Gastrocnemius medialis (tissue), 4 donors: ENCODE results near the gene AGTRAP. TPM values are rescaled to one million over a fixed set of nuclear protein-coding genes. Genes with fewer than 3 reads are reported as not detected.

Experiments used
- ATAC-seq, 2 donors: fragments of 150-250 bp; one replicate each; pipeline ENCODE4 v1.9.1; 2016
- DNase-seq, 2 donors: peaks; one replicate each; pipeline ENCODE4 v3.0.0-alpha.2; 2019
- H3K27ac ChIP-seq, 4 donors: fragments of 200-600 bp; sonication (generic); 1 replicate in 1 of 4; 2 replicates in 3 of 4; pipeline ENCODE4 v1.5.1; 2016 to 2018; ENCODE audit warnings: mild to moderate bottlenecking in 2 of 4, moderate library complexity in 1 of 4
- H3K27me3 ChIP-seq, 3 donors: fragments of 200-600 bp; sonication (generic) in 2 of 3; 1 replicate in 1 of 3; 2 replicates in 2 of 3; pipeline versions ENCODE4 v1.5.1 to v1.6.0; 2016 to 2019; ENCODE audit warnings: mild to moderate bottlenecking in 1 of 3, moderate library complexity in 1 of 3
- H3K36me3 ChIP-seq, 2 donors: fragments of 200-600 bp; sonication (generic) in 1 of 2; one replicate each; pipeline ENCODE4 v1.5.1; 2017 to 2018
- H3K4me1 ChIP-seq, 2 donors: fragments of 200-600 bp; sonication (generic) in 1 of 2; one replicate each; pipeline ENCODE4 v1.5.1; 2016 to 2017; ENCODE audit warnings: mild to moderate bottlenecking in 2 of 2
- H3K4me3 ChIP-seq, 4 donors: fragments of 200-600 bp; sonication (generic) in 3 of 4; 1 replicate in 1 of 4; 2 replicates in 3 of 4; pipeline ENCODE4 v1.5.1; 2016 to 2019; ENCODE audit warnings: mild to moderate bottlenecking in 2 of 4
- H3K9me3 ChIP-seq, 3 donors: fragments of 200-600 bp; sonication (generic) in 2 of 3; 1 replicate in 1 of 3; 2 replicates in 2 of 3; pipeline ENCODE4 v1.5.1; 2016 to 2019
- CTCF ChIP-seq, 5 experiments: fragments of 450-650 bp in 3 of 5; fragments of 200-600 bp in 2 of 5; sonication (generic) in 2 of 5; IDR thresholded peaks in 4 of 5; conservative IDR thresholded peaks in 1 of 5; 1 replicate in 4 of 5; 2 replicates in 1 of 5; pipeline ENCODE4 v1.5.1; 2016 to 2019; ENCODE audit warnings: antibody characterized with exemption in 5 of 5, mild to moderate bottlenecking in 3 of 5, moderate library complexity in 3 of 5
- POLR2A ChIP-seq, 2 donors: fragments of 450-650 bp; IDR thresholded peaks; one replicate each; pipeline ENCODE4 v1.6.1; 2017; ENCODE audit warnings: antibody characterized with exemption in 2 of 2, mild to moderate bottlenecking in 2 of 2, moderate library complexity in 2 of 2
- in situ Hi-C, 4 donors: fragments of 200-750 bp; cut with MboI; loops; one replicate each; pipeline versions ENCODE4 v1.15.0 to v1.8.0; 2017; ENCODE audit warnings: low sequenced_read_pairs in 4 of 4
- intact Hi-C: fragments of 100-400 bp; cut with DNase I; formaldehyde crosslinking; loops from one replicate; pipeline ENCODE4 v1.15.1; 2023; ENCODE audit warnings: low total_unique reads
- total RNA-seq, 4 donors: library from RNA; depleted of rRNA; stranded (reverse); fragments of >200 nt; gene quantifications; one replicate each; pipeline versions ENCODE4 v1.1.0 to v1.2.3, GENCODE V29; 2016

The AGTRAP gene
- total RNA-seq, 4 donors from 2014 or later: 37.8 to 144 (median 103) TPM

- ATAC-seq: no peak
- Histone ChIP-seq H3K4me3 (no peak overlapping the region), H3K9me3 (no peaks in the 10 kb centered on the region), H3K4me1 (peaks cover 0 to 7% of the 10 kb centered on the region in 2 donors), H3K27me3 (peaks cover 46 to 64% (median 51%) of the 10 kb centered on the region in 3 donors), H3K36me3 (no peaks in the 10 kb centered on the region), H3K27ac (no peak overlapping the region)
- in situ Hi-C loops: no loop called here
- TF ChIP-seq POLR2A (IDR thresholded peaks at IDR 0.05): no peak
- TF ChIP-seq CTCF (IDR thresholded peaks at IDR 0.05 in 4 of 5, conservative IDR thresholded peaks at IDR 0.05 in 1 of 5): no peak
- intact Hi-C loops: no loop called here
- no peak for DNase-seq
These were observed 43.8 kb upstream of the AGTRAP start for GRCh38 chr1:11691928-11692711.

DNA sequence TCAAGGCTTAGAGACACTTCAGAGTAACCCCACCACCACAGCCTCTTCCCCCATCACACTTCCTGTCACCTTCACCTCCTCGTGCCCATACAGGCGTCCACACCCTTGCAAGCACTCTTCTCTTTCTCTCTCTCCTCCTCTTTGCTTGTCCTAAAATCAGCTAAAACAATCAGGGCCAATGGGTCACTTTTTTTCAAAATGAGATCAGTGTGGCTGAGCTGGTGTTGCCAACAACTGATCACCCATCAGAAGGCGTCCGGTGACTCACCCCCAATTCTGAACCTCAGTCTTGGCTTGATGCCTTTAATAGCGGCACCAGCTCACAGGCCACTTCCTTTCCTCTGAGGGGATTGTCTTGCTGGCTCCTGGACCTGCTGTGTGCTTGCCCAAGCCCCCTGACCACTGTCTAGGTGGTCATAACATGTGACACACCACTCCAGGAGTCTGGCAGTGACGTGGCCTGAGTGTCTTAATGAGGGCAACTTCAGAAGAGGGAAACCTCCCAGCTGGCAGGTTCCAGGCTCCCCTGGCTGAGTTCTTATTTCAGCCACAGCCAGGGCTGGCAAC, 42.8 kb upstream of the AGTRAP start:
- intact Hi-C loops (no loop called here), in situ Hi-C loops (no loop called here)
- TF ChIP-seq CTCF (IDR thresholded peaks at IDR 0.05 in 4 of 5, conservative IDR thresholded peaks at IDR 0.05 in 1 of 5) (no peak), POLR2A (IDR thresholded peaks at IDR 0.05) (no peak)
- Histone ChIP-seq H3K4me1 (peaks cover 0 to 7% of the 10 kb centered on the region in 2 donors), H3K36me3 (no peaks in the 10 kb centered on the region), H3K9me3 (no peaks in the 10 kb centered on the region), H3K4me3 (no peak overlapping the region), H3K27ac (no peak overlapping the region), H3K27me3 (peaks cover 46 to 62% (median 52%) of the 10 kb centered on the region in 3 donors)
- DNase-seq (no peak), ATAC-seq (peak in 1 of 2 donors; percentile 14)

DNA sequence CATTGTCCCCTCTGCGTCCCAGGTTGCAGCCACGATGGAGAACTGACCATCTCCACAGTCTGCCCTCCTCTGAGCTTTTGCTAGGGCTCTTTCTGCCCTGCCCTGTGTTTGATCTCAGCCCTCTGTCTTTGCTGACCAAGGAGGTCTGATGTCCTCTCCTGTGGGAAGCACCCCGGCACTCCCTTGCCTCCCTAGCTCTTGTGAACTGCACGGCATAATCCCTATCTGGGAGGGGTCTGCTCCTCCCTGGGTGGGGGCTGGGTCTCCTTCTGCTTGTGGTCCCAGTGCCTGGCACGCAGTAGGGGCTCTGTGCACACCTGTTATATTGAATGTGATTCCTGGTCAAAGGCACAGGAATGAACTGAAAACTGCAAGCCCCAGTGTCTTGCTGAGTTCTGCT, 42.0 kb upstream of the AGTRAP start:
- Histone ChIP-seq H3K4me3 (no peak overlapping the region), H3K4me1 (peaks cover 0 to 7% of the 10 kb centered on the region in 2 donors), H3K27me3 (peaks cover 48 to 60% (median 51%) of the 10 kb centered on the region in 3 donors), H3K36me3 (no peaks in the 10 kb centered on the region), H3K9me3 (no peaks in the 10 kb centered on the region), H3K27ac (no peak overlapping the region)
- ATAC-seq (no peak), DNase-seq (no peak)
- intact Hi-C loops (no loop called here), in situ Hi-C loops (no loop called here)
- TF ChIP-seq CTCF (IDR thresholded peaks at IDR 0.05 in 4 of 5, conservative IDR thresholded peaks at IDR 0.05 in 1 of 5): no peak
- no peak for TF ChIP-seq POLR2A (IDR thresholded peaks at IDR 0.05)

- H3K9me3 ChIP-seq: no peaks in the 10 kb centered on the region
- TF ChIP-seq CTCF (IDR thresholded peaks at IDR 0.05 in 4 of 5, conservative IDR thresholded peaks at IDR 0.05 in 1 of 5) (no peak), POLR2A (IDR thresholded peaks at IDR 0.05) (no peak)
- H3K27me3 ChIP-seq: peaks cover 52 to 61% (median 52%) of the 10 kb centered on the region in 3 donors
- H3K4me1 ChIP-seq: peaks cover 0 to 11% of the 10 kb centered on the region in 2 donors
- no peaks in the 10 kb centered on the region for H3K36me3 ChIP-seq
- intact Hi-C loops: no loop called here
- H3K27ac ChIP-seq: no peak overlapping the region
- no peak for DNase-seq
- no peak for ATAC-seq
- no peak overlapping the region for H3K4me3 ChIP-seq
- in situ Hi-C loops: no loop called here
These were observed 40.1 kb upstream of the AGTRAP start for GRCh38 chr1:11695861-11696260.
